Posterior vena cava (tissue), 2 donors: Measurements from ENCODE around the gene HSPE1. TPM values are rescaled to one million over a fixed set of nuclear protein-coding genes. Genes with fewer than 3 reads are reported as not detected.
A peak's percentile ranks its signal among the peaks of the same experiment; 100 is the strongest.
"Not testable (repeated sequence)": the region's sequence is repeated elsewhere in the genome, so short reads cannot be mapped to it uniquely, and the experiment has no call there.

Experiments
- DNase-seq: peaks from one replicate; pipeline ENCODE4 v3.0.0-alpha.2; 2020; ENCODE audit warnings: low spot score
- intact Hi-C, 2 donors: fragments of 100-400 bp; cut with DNase I; formaldehyde crosslinking; loops; one replicate each; pipeline versions ENCODE4 v1.14.1 to v1.14.2; 2022 to 2023
- long read RNA-seq, 2 donors: library from polyadenylated mRNA; unstranded; transcript quantifications; one replicate each; pipeline ENCODE4 v2.0.0, GENCODE V29; 2020 to 2021
- total RNA-seq, 2 donors: library from RNA; stranded (reverse); fragmentation: NEBNext Ultra II Directional; extraction: Animal tissue kit (Norgen Biotek cat#: 25700); gene quantifications; one replicate each; pipeline ENCODE4 v1.2.1, GENCODE V29; 2021
- donor health status: DM: yes; HTN: yes; CAD: no.
- donor health status: DM: yes; HTN: yes; CAD: no.

Gene HSPE1
- total RNA-seq, result 10 to 100 TPM; 54.5 to 60.5 TPM
- long read RNA-seq, donor 1, transcript HSPE1-201 (4 exons, 950 nt), result major isoform, 29 of 30 reads
- long read RNA-seq, donor 1, partial matches to known transcripts, result 1 of 30 reads
- long read RNA-seq, donor 1, other reads (novel, unspliced or antisense), result 0 of 30 reads
- long read RNA-seq, donor 2, transcript HSPE1-201 (4 exons, 950 nt), result major isoform, 28 of 31 reads
- long read RNA-seq, donor 2, partial matches to known transcripts, result 3 of 31 reads
- long read RNA-seq, donor 2, other reads (novel, unspliced or antisense), result 0 of 31 reads

GRCh38 chr2:197499594-197500502 lies at the start of gene HSPE1, which contains the start of gene HSPD1:
TSS of gene HSPE1 (plus strand) at chr2:197500379. CDS start at chr2:197500437, 58 bp downstream.
TSS of gene HSPD1 (minus strand) at chr2:197499840. CDS start at chr2:197498848, 992 bp downstream.
- DNase-seq, result peak; percentile 99
- intact Hi-C loops, result no loop called here

GRCh38 chr2:197450465-197450864 lies 49.7 kb upstream of the HSPE1 start:
- intact Hi-C loops, result loop anchor here in 1 of 2 donors (5.0 kb wide), 1 partner anchor 592 kb away; no protein-coding TSS in a partner anchor
- DNase-seq, result no peak

GRCh38 chr2:197450935-197451358 lies 49.2 kb upstream of the HSPE1 start:
- intact Hi-C loops, result loop anchor here in 1 of 2 donors (5.0 kb wide), 1 partner anchor 591 kb away; no protein-coding TSS in a partner anchor
- DNase-seq, result not testable (repeated sequence)

- DNase-seq, result no peak
- intact Hi-C loops, result loop anchor here (2.0 to 5.0 kb wide), 2 partner anchors 18 to 590 kb away; partner anchors contain the start of gene SF3B1 (in 1 of the 2)
These were observed 47.4 kb upstream of the HSPE1 start for GRCh38 chr2:197452754-197453122.

- intact Hi-C loops, result loop anchor here (2.0 to 5.0 kb wide), 2 partner anchors 19 to 589 kb away; partner anchors contain the start of gene SF3B1 (in 1 of the 2)
- DNase-seq, result peak; percentile 100
These were observed 46.9 kb upstream of the HSPE1 start, which contains the start of gene COQ10B for GRCh38 chr2:197453123-197453913. TSS of gene COQ10B (plus strand) at chr2:197453552. CDS start at chr2:197453561, 9 bp downstream.

- intact Hi-C loops, result loop anchor here (2.0 to 5.0 kb wide), 2 partner anchors 19 to 588 kb away; partner anchors contain the start of gene SF3B1 (in 1 of the 2)
- no peak for DNase-seq
These were observed 46.2 kb upstream of the HSPE1 start for GRCh38 chr2:197453914-197454398.

GRCh38 chr2:197454923-197455322 lies 45.3 kb upstream of the HSPE1 start:
- no peak for DNase-seq
- intact Hi-C loops, result loop anchor here in 1 of 2 donors (5.0 kb wide), 1 partner anchor 587 kb away; no protein-coding TSS in a partner anchor

GRCh38 chr2:197455428-197455827 lies 44.8 kb upstream of the HSPE1 start:
- no peak for DNase-seq
- intact Hi-C loops, result no loop called here

- intact Hi-C loops, result loop anchor here in 1 of 2 donors (1.0 kb wide), 1 partner anchor 23 kb away; no protein-coding TSS in a partner anchor
- no peak for DNase-seq
These were observed 39.5 kb upstream of the HSPE1 start for GRCh38 chr2:197460649-197461048.

GRCh38 chr2:197461057-197461456 lies 39.1 kb upstream of the HSPE1 start:
- no peak for DNase-seq
- intact Hi-C loops, result no loop called here

- no peak for DNase-seq
- intact Hi-C loops, result no loop called here
These were observed 36.0 kb upstream of the HSPE1 start for GRCh38 chr2:197464175-197464574.

GRCh38 chr2:197472166-197472565 lies 28.0 kb upstream of the HSPE1 start:
- intact Hi-C loops, result no loop called here
- DNase-seq, result no peak

- no peak for DNase-seq
- intact Hi-C loops, result no loop called here
These were observed 22.4 kb upstream of the HSPE1 start for GRCh38 chr2:197477797-197478196.

- intact Hi-C loops, result no loop called here
- no peak for DNase-seq
These were observed 19.8 kb upstream of the HSPE1 start for GRCh38 chr2:197480165-197481036.

GRCh38 chr2:197484248-197484647 lies 15.9 kb upstream of the HSPE1 start:
- intact Hi-C loops, DNase-seq: not testable (repeated sequence)

- intact Hi-C loops, result no loop called here
These were observed 14.0 kb upstream of the HSPE1 start for GRCh38 chr2:197486175-197486574.

GRCh38 chr2:197487385-197487784 lies 12.8 kb upstream of the HSPE1 start:
- DNase-seq, result no peak
- intact Hi-C loops, result no loop called here

More at GRCh38 chr2:197486175-197486574, 14.0 kb upstream of the HSPE1 start:
- no peak for DNase-seq
